K562 (cell line): Measurements from ENCODE around the gene SLC2A10.

Source experiments
- CHD2 ChIP-seq: IDR thresholded peaks from 2 replicates; pipeline ENCODE4 v1.6.1; 2011; ENCODE audit warnings: low read depth, low read length
- HDAC1 ChIP-seq, 2 experiments: fragments of 450-650 bp; IDR thresholded peaks; 2 replicates each; pipeline ENCODE4 v1.6.1; 2016 to 2017; ENCODE audit warnings: inconsistent platforms in 1 of 2, mild to moderate bottlenecking in 1 of 2, moderate library complexity in 1 of 2
- MAFK ChIP-seq: IDR thresholded peaks from 2 replicates; pipeline ENCODE4 v1.6.1; 2011; ENCODE audit warnings: low read length, improper control_type of control experiment
- POLR2A ChIP-seq: fragments of 450-650 bp; conservative IDR thresholded peaks from 2 replicates; pipeline ENCODE4 v1.6.1; 2016
- RBBP5 ChIP-seq: fragments of 200-600 bp; sonication (generic); IDR thresholded peaks from 2 replicates; pipeline ENCODE4 v1.6.1; 2012; ENCODE audit warnings: borderline replicate concordance, mild to moderate bottlenecking, low read length, control low read depth, inconsistent platforms; ENCODE audit not compliant: insufficient read depth, poor library complexity, severe bottlenecking
- RCOR1 ChIP-seq, 2 experiments: IDR thresholded peaks; 2 replicates each; pipeline ENCODE4 v1.6.1; 2012; ENCODE audit warnings: low read depth in 2 of 2, low read length in 2 of 2, borderline replicate concordance in 1 of 2, improper control_type of control experiment in 1 of 2
- TCF7 ChIP-seq: sonication (generic); IDR thresholded peaks from 2 replicates; pipeline ENCODE4 v1.6.1; 2016; ENCODE audit warnings: antibody characterized with exemption, borderline replicate concordance
- ZNF134 ChIP-seq: fragments of 250-450 bp; sonication (Bioruptor Pico); conservative IDR thresholded peaks from 2 replicates; pipeline ENCODE4 v1.4.0; 2020
- ZNF431 ChIP-seq: sonication (generic); formaldehyde crosslinking; IDR thresholded peaks from 2 replicates; pipeline ENCODE4 v1.8.0; 2022; ENCODE audit warnings: mild to moderate bottlenecking, missing genetic modification reagents
- ZNF76 ChIP-seq: fragments of 250-450 bp; sonication (Bioruptor Pico); IDR thresholded peaks from 2 replicates; pipeline ENCODE4 v1.4.0; 2020; ENCODE audit warnings: mild to moderate bottlenecking, moderate library complexity, borderline replicate concordance
- TF ChIP-seq, protein P1 (sequence below): fragments of 250-450 bp; sonication (Bioruptor Pico); IDR thresholded peaks from 2 replicates; pipeline ENCODE4 v1.8.0; 2021; ENCODE audit warnings: moderate library complexity, mild to moderate bottlenecking, inconsistent platforms
- TF ChIP-seq, protein P2 (sequence below): fragments of 450-650 bp; IDR thresholded peaks from 2 replicates; pipeline ENCODE4 v1.7.1; 2018; ENCODE audit warnings: mild to moderate bottlenecking, low read depth; ENCODE audit not compliant: partially characterized antibody
- TF ChIP-seq, protein P3 (sequence below), 3 experiments: IDR thresholded peaks in 2 of 3; conservative IDR thresholded peaks in 1 of 3; 2 replicates each; pipeline ENCODE4 v1.5.1; 2011 to 2012; ENCODE audit warnings: low read length in 3 of 3, mild to moderate bottlenecking in 3 of 3, control low read depth in 2 of 3, improper control_type of control experiment in 1 of 3, inconsistent platforms in 1 of 3, low read depth in 1 of 3, mixed read lengths in 1 of 3, moderate library complexity in 1 of 3; ENCODE audit not compliant: insufficient read depth in 2 of 3
- TF ChIP-seq, protein P4 (sequence below): fragments of 450-650 bp; IDR thresholded peaks from 2 replicates; pipeline ENCODE4 v1.6.1; 2017; ENCODE audit warnings: antibody characterized with exemption

DNA sequence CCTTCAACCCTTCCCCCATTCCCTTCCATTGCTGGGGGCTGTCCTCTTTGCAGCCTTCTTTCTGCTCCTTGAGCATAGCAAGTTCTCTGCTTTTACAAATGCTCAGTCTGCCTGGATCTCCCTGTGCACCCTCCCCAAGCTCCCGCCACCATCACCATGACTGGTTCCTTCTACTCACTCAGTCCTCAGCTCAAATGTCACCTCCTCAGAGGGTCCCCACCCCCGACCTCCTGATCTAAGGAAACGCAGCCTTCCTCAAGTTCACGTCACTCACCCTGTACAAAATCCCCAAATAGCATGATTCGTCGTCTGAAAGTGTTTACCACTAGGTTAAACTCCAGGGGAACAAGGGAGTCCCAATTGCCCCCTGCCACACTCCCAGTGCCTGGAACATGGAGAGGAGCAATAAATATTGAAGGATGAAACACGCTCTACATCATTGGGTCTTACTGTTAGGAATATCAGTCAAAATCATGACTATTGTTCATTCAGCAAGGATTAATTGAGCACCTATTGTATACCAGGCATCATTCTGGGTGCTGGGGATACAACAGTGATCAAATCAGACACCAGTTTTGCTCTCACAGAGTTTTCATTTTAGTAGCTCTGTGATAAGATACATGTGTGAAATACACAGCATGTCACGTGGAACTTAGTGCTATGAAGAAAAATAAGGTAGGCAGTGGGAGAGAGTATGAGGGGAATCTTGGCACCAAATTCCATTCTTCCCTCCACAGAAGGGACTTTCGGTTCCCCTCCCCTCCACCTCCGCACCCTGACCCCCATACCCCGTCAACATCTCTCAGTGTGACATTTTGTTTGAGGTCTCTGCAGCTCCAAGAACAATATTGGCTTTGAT, 35.8 kb upstream of the SLC2A10 start:
- no peak for TF ChIP-seq TCF7
- no peak for TF ChIP-seq MAFK
- TF ChIP-seq RCOR1 (IDR thresholded peaks at IDR 0.05; ENCODE audit: borderline replicate concordance in 1 of 2, low read depth in 2 of 2, low read length in 2 of 2), result no peak
- TF ChIP-seq CHD2, result no peak
- no peak for TF ChIP-seq RBBP5
- TF ChIP-seq, protein P1, sequence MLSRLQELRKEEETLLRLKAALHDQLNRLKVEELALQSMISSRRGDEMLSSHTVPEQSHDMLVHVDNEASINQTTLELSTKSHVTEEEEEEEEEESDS (CRISPR knock-in tag), result no peak
- TF ChIP-seq, protein P2, sequence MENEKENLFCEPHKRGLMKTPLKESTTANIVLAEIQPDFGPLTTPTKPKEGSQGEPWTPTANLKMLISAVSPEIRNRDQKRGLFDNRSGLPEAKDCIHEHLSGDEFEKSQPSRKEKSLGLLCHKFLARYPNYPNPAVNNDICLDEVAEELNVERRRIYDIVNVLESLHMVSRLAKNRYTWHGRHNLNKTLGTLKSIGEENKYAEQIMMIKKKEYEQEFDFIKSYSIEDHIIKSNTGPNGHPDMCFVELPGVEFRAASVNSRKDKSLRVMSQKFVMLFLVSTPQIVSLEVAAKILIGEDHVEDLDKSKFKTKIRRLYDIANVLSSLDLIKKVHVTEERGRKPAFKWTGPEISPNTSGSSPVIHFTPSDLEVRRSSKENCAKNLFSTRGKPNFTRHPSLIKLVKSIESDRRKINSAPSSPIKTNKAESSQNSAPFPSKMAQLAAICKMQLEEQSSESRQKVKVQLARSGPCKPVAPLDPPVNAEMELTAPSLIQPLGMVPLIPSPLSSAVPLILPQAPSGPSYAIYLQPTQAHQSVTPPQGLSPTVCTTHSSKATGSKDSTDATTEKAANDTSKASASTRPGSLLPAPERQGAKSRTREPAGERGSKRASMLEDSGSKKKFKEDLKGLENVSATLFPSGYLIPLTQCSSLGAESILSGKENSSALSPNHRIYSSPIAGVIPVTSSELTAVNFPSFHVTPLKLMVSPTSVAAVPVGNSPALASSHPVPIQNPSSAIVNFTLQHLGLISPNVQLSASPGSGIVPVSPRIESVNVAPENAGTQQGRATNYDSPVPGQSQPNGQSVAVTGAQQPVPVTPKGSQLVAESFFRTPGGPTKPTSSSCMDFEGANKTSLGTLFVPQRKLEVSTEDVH, result no peak
- no peak for TF ChIP-seq HDAC1 (IDR thresholded peaks at IDR 0.05)
- TF ChIP-seq ZNF431 (CRISPR knock-in tag), result no peak
- no peak for TF ChIP-seq POLR2A
- TF ChIP-seq, protein P3, sequence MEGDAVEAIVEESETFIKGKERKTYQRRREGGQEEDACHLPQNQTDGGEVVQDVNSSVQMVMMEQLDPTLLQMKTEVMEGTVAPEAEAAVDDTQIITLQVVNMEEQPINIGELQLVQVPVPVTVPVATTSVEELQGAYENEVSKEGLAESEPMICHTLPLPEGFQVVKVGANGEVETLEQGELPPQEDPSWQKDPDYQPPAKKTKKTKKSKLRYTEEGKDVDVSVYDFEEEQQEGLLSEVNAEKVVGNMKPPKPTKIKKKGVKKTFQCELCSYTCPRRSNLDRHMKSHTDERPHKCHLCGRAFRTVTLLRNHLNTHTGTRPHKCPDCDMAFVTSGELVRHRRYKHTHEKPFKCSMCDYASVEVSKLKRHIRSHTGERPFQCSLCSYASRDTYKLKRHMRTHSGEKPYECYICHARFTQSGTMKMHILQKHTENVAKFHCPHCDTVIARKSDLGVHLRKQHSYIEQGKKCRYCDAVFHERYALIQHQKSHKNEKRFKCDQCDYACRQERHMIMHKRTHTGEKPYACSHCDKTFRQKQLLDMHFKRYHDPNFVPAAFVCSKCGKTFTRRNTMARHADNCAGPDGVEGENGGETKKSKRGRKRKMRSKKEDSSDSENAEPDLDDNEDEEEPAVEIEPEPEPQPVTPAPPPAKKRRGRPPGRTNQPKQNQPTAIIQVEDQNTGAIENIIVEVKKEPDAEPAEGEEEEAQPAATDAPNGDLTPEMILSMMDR (IDR thresholded peaks at IDR 0.05 in 2 of 3, conservative IDR thresholded peaks at IDR 0.05 in 1 of 3; ENCODE audit: insufficient read depth in 2 of 3, low read depth in 1 of 3, low read length in 3 of 3), result no peak
- TF ChIP-seq ZNF134 (CRISPR knock-in tag), result no peak
- TF ChIP-seq, protein P4, sequence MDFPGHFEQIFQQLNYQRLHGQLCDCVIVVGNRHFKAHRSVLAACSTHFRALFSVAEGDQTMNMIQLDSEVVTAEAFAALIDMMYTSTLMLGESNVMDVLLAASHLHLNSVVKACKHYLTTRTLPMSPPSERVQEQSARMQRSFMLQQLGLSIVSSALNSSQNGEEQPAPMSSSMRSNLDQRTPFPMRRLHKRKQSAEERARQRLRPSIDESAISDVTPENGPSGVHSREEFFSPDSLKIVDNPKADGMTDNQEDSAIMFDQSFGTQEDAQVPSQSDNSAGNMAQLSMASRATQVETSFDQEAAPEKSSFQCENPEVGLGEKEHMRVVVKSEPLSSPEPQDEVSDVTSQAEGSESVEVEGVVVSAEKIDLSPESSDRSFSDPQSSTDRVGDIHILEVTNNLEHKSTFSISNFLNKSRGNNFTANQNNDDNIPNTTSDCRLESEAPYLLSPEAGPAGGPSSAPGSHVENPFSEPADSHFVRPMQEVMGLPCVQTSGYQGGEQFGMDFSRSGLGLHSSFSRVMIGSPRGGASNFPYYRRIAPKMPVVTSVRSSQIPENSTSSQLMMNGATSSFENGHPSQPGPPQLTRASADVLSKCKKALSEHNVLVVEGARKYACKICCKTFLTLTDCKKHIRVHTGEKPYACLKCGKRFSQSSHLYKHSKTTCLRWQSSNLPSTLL, result no peak
- no peak for TF ChIP-seq ZNF76 (CRISPR knock-in tag)
